Breast epithelium (tissue), 3 donors: ENCODE measurements around the gene DBH.

Experiments
- CTCF ChIP-seq, 3 donors: fragments of 450-650 bp; IDR thresholded peaks; one replicate each; pipeline ENCODE4 v1.5.1; 2016 to 2017; ENCODE audit warnings: antibody characterized with exemption in 3 of 3, mild to moderate bottlenecking in 3 of 3, moderate library complexity in 3 of 3
- POLR2A ChIP-seq: fragments of 450-650 bp; IDR thresholded peaks from one replicate; pipeline ENCODE4 v1.6.1; 2016; ENCODE audit warnings: antibody characterized with exemption, mild to moderate bottlenecking, moderate library complexity

GRCh38 chr9:133707763-133708245 lies 71.6 kb downstream of the DBH start:
- no peak for TF ChIP-seq CTCF (IDR thresholded peaks at IDR 0.05)
- no peak for TF ChIP-seq POLR2A
